ENCODE data around the gene AHNAK.

DNA sequence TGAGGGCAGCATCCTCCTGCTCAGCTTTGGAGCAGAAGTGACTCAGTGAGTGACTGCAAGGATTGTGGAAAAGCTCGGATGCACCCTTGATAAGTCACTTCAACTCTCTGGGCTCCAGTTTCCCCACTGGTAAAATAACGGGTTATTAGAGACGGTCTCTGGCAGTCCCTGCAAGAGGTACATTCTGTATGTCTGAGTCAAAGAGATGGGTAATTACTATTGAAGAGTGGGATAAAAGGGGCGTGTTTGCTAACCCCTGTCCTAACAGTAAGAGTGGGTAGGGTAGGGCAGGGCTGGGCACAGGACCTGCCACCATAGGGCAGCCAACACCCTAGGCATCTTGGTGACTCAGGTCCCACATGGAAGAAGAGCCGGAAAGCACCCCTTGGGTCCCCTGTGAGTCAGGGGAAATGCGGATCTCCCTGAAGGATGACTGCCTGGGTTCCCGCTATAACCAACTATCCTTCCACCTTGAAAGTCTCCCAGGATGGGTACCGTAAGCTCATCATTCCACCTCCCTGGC lies 7.3 kb upstream of the AHNAK start:
- TF ChIP-seq CTCF (IDR thresholded peaks at IDR 0.05 in 4 of 5, conservative IDR thresholded peaks at IDR 0.05 in 1 of 5): no peak
- no peak for TF ChIP-seq POLR2A (IDR thresholded peaks at IDR 0.05)
